GM23248 (cell line): ENCODE measurements around the gene NUDT15.

Experiments
- EZH2 ChIP-seq: fragments of 200-600 bp; sonication (generic); IDR thresholded peaks from 2 replicates; pipeline ENCODE4 v1.6.1; 2018; ENCODE audit warnings: antibody characterized with exemption, mild to moderate bottlenecking; ENCODE audit not compliant: insufficient read depth, poor library complexity, severe bottlenecking
- EZH2phosphoT487 ChIP-seq: fragments of 200-600 bp; sonication (generic); IDR thresholded peaks from 2 replicates; pipeline ENCODE4 v1.6.1; 2018; ENCODE audit warnings: antibody characterized with exemption, moderate library complexity, mild to moderate bottlenecking, low read depth; ENCODE audit not compliant: insufficient read depth

DNA sequence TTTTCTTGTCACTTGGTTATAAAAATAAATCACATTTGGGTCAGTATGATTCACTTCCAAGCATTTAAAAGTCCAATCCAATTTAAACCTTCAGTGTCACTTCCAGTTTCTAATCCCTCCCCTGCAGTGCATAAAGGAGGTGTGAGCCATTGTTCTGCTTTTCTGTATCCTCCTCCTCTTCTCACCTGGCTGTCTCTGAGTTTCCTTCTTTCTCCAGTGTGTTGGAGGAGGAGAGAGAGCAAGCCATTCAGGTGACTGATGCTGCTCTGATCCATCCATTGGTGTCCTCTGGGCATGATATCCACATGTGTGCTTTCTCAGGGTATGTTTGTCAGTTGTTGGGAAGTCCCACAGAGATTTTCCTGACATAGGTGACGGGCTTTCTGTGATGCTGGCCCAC is 1.2 kb downstream of the NUDT15 start:
- TF ChIP-seq EZH2phosphoT487 (no peak), EZH2 (no peak)
